HG02588 (cell line): ENCODE data around the gene SEC24B.

Source experiments
- ATAC-seq: cut with Tn5 transposase; IDR thresholded peaks from one replicate; pipeline ENCODE4 v1.9.1; 2021; ENCODE audit warnings: mild to moderate bottlenecking, moderate library complexity; ENCODE audit not compliant: unreplicated experiment

The SEC24B gene

GRCh38 chr4:109433205-109434006 is at the start of gene SEC24B:
TSS of gene SEC24B (plus strand) at chr4:109433815. CDS start at chr4:109433870, 55 bp downstream.
- peak; percentile 93 for ATAC-seq

GRCh38 chr4:109383823-109384222 is 49.8 kb upstream of the SEC24B start:
- ATAC-seq = no peak

- no peak for ATAC-seq
These were observed 48.4 kb upstream of the SEC24B start for GRCh38 chr4:109385260-109385659.

GRCh38 chr4:109389369-109390114 is 44.1 kb upstream of the SEC24B start:
- peak; percentile 62 for ATAC-seq

- ATAC-seq = no peak
These were observed 43.4 kb upstream of the SEC24B start for GRCh38 chr4:109390115-109390768.

GRCh38 chr4:109395694-109396093 is 37.9 kb upstream of the SEC24B start:
- no peak for ATAC-seq

GRCh38 chr4:109398928-109399327 is 34.7 kb upstream of the SEC24B start:
- ATAC-seq = no peak

GRCh38 chr4:109406337-109406931 is 27.2 kb upstream of the SEC24B start:
- ATAC-seq = peak; percentile 71

- no peak for ATAC-seq
These were observed 26.4 kb upstream of the SEC24B start for GRCh38 chr4:109407027-109407737.

- no peak for ATAC-seq
These were observed 24.9 kb upstream of the SEC24B start for GRCh38 chr4:109408711-109409110.

GRCh38 chr4:109410226-109410625 is 23.4 kb upstream of the SEC24B start:
- no peak for ATAC-seq

- ATAC-seq = no peak
These were observed 22.8 kb upstream of the SEC24B start for GRCh38 chr4:109410776-109411175.

GRCh38 chr4:109411964-109412363 is 21.7 kb upstream of the SEC24B start:
- no peak for ATAC-seq

GRCh38 chr4:109412776-109413175 is 20.8 kb upstream of the SEC24B start:
- ATAC-seq = no peak

- no peak for ATAC-seq
These were observed 18.7 kb upstream of the SEC24B start for GRCh38 chr4:109414938-109415337.

- no peak for ATAC-seq
These were observed 15.0 kb upstream of the SEC24B start for GRCh38 chr4:109418588-109418987.

GRCh38 chr4:109419679-109420078 is 13.9 kb upstream of the SEC24B start:
- no peak for ATAC-seq

GRCh38 chr4:109424093-109424841 is 9.3 kb upstream of the SEC24B start:
- no peak for ATAC-seq

GRCh38 chr4:109425405-109425804 is 8.2 kb upstream of the SEC24B start:
- no peak for ATAC-seq

GRCh38 chr4:109429545-109429944 is 4.1 kb upstream of the SEC24B start:
- no peak for ATAC-seq
